HG03025 (cell line): ENCODE data around the gene ZNF581.

ENCODE experiments used
- ATAC-seq: cut with Tn5 transposase; IDR thresholded peaks from one replicate; pipeline ENCODE4 v1.9.1; 2021; ENCODE audit warnings: mild to moderate bottlenecking, moderate library complexity; ENCODE audit not compliant: unreplicated experiment, low FRiP score

ZNF581 gene

DNA sequence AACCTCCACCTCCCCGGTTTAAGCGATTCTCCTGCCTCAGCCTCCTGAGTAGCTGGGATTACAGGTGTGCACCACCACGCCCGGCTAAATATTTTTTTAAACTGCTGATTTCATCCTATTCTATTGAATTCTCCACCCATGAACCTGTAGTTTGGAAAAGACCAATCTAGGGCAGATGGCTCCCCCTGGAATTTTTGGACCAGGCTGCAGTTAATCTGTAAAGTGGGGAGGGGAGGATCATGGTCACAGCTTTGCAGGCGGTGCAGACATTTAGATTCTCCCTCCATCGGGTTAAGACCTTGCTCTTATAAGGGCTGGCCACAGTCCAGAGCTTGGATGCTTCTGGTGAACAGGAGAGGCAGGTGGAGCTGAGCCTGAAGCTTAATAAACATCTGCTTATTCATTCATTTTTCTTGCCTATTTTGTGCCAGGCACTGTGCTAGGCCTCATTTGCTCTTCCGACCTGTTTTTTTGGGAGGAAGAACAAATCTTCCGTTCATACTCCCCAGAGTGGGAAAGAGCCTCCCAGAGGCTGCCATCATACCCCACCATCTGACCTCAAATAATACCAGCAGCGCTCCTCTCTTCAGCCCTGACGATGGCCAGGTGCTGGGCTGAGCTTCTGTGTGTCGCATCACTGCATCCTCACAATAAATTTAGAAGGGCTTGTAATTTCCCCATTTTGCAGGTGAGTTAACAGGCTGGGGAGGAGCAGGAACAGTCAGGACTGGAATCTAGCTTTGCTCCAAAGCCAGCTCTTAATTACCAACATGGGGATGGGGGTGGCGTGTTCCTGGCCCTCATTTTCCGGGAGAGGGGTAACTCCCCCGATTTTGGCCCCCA is 3.7 kb downstream of the ZNF581 start:
- no peak for ATAC-seq

DNA sequence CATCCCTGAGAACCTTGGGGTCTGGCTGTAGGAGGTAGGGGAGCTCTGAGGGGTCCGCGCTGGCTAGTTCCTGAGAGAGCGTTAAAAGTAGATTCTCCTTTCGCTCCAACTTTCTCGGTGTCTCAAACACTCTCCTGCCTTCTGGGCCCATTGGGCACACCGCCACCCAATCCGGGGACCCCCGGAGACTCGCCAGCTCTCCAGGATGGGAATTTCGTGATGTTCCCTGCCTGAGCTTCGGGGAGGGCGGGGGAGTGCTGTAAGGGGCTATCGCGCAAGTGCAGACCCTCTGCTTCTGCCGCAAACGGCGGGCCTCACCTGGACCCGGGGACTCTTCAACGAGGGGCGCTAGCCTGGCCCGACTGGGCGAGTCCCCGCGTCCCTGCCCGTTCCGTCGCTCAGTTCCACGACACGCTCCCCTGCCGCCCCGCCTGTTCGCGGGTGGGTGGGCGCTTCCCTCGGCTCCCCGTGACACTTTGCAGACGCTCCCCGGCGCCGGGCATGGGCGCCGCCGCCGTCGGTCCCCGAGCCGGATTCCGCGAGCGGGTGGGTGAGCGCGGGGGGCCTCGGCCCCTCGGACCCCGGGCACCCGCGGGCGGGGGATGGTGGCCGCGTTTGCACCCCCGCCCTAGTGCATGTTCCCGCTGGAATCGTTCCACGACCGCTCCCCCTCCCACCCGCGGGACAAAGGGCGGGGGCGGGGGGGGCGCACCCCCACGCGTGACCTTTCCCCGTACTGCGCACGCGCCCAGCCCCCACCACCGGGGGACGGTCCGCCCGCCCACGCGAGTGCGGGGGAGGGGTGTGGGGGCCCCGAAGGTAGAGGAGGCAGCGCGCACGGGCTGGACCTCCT is 4.5 kb downstream of the ZNF581 start, which contains the start of gene CCDC106:
Gene CCDC106, plus strand, starts transcription at position 481 of the 853 bp plus-strand sequence. CDS start 835 bp downstream, outside the sequence.
- no peak for ATAC-seq

DNA sequence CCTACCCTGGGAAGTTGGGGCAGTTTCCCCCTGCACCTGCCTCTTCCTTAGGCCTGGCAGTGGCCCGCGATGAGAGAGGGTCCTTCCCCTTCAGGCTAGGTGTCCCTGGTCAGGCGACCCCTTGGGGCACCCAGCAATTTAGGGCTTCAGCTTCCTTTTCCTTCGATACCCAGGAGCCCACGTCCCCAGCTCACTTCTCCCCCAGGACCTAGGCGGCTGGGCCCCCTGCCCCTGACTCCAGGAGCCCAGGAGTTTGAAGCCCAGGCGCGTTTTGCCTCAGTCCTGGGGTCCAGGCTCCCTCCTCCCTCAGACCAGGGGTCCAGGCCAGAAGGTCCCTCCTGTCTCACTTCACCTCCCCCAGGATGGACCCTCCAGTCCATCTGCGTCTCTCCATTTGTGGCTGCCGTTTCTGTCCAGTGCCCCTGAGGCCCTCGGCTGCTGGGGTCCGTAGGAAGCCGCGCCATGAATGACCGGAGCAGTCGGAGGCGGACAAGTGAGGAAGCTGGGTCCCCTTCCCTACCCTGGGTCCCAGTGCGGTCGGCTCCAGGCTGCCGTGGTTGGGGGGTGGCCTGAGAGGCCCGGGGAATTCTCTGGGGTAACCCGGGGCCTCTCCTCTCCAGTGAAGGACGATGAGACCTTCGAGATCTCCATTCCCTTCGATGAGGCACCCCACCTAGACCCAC is 5.3 kb downstream of the ZNF581 start:
- no peak for ATAC-seq

DNA sequence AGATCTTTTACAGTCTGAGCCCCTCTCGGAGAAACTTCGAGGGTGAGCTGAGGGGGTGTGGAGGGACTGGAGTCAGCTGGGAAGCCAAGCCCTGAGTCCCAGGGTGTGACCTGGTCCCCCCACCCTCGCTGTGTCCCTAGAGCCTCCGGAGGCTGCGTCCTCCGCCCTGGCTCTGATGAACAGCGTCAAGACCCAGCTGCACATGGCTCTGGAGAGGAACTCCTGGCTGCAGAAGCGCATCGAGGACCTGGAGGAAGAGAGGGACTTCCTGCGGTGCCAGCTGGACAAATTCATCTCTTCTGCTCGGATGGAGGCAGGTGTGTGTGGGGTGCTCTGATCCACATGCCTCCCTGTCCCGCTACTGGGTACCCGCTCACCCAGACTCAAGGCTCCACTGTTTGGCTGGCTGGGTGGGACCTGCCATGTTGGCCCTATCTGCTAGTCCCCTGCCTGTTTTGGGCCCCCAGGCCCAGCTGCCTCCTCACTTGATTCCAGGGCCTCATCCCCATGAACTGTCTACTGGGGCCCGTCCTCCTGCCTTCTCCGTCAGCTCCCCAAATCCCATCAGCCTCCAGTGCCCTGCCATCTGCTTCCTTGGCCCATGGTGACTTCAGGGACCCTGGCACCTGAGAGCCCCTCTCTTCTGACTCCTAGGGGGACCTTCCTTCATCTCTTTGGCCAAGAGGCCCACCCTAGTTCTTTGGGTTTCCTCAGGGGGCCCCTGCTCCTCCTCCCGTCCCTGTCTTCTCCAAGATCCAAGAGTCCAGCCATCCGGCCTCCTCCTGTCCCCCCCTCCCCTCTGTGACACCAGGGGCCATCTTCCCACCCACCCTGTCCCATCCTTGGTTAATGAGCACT is 6.0 kb downstream of the ZNF581 start:
- ATAC-seq: no peak

DNA sequence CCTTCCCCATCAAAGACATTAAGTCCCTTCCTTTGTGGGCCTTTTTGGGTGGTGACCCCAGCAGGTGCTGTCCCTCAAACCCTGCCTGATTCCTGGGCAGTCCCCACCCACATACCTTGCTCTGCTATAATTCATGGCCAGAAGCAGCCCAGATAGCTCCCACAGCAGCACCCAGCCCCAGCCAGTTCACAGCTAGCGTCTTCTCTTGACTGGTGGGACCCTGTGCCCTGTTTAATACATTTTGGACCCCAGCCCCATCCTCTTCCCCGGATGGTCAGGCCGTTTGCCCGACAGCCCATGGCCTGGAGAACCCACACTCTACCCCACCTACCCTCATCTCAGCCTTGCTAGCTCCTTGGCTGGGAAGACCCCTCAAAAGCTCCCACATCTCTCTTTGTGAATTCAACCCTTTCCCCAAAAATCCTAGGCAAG is 6.7 kb downstream of the ZNF581 start:
- ATAC-seq: no peak

DNA sequence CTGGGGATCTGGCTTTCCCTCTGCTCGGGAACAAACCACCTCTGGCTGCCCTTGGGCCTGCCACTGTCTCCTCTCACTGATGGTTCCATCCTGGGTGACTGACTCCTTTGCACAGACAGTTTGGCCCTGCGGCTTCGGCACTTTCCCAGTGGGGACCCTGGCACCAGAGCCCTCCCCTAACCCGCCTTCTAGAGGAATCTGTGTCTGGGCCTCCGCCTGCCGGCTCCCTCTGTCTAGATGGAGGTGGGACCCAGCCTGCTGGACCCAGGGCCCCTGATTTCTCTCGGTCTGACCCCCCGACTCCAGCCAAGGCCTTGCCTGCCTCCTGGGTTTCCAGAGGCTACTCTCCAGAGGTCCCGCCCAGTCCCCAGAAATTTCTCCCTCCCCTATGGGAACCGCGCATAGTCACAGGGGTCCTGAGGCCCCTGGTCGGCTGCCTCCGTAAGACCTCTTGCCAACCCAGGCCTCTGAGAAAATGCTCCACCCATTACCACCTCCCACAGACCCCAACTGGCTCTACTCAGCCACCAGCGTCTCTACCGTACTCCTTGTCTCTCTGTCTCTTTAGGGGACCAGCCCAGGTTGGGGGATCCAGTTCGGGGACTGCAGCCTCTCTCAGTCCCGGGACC is 7.3 kb downstream of the ZNF581 start:
- no peak for ATAC-seq

DNA sequence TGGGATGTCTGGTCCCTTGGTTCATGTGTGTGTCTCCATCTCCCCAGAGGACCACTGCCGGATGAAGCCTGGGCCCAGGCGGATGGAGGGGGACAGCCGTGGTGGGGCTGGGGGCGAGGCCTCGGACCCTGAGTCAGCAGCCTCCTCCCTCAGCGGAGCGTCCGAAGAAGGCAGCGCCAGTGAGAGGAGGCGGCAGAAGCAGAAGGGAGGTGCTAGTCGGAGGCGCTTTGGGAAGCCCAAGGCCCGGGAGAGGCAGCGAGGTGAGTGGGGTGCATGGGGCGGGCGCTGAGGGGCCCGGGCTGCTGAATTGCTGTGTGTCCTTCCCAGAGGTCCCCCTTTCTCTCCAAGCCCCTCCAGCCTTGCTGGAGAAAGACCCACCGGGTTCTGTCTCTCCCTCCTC is 7.8 kb downstream of the ZNF581 start:
- no peak for ATAC-seq

DNA sequence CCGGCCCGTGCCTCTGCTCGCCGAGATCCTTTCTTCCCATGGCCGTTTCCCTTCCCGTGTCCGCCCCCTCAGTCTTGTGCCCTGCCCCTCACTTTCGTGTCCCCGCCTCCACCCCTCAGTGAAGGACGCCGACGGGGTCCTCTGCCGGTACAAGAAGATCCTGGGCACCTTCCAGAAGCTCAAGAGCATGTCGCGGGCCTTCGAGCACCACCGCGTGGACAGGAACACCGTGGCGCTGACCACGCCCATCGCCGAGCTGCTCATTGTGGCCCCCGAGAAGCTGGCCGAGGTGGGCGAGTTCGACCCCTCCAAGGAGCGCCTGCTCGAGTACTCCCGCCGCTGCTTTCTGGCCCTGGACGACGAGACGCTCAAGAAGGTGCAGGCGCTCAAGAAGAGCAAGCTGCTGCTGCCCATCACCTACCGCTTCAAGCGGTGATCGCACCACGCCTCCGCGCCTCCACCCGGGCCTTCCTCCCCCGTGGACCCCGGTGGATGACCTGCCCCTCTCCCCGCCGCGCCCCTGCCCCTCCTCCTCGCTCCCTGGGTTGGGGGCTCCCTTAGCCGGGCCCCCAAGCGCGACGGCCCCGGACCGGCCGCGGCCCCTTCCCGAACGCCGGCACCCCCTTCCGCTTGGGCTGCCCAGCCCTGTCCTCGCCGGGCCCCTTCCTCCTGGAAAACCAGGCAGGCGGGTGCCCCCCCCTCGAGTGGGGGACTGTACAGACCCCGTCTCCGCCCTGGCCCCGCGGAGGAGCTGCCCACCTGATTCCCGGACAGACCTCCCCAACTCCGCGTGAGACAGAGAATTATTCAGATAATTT is 9.1 kb downstream of the ZNF581 start:
- no peak for ATAC-seq

DNA sequence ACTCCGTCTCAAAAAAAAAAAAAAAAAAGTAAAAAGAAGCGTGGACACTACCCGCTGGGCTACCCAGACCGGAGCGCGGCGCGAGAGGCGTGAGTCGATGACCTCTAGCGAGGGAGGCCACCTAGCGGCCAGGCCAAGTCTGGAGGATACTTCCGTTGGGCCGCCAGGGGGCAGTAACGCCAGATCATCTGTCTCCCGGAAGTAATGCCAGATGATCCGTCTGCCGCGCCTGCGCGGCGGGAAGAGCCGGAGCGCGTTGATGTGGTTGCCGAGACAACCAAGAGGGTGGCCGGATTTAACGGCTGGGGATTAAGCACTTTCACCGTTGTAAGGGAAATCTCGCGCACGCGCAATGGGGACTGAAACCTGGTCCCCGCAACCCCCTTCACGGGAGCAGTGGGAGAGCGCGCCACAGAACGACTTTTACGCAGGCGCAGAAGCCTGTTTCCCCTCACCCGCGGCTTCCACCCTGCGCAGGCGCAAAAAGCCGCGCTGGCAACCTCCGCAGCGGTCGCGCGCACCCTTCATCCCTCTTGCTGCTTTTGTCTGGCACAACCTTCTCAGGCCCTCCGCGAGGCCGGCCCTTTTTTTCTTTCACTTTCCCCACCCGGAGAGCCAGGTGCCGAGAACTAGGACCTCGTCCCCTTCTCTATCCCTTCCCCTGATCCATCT is 10.3 kb downstream of the ZNF581 start:
- ATAC-seq: peak; percentile 38

DNA sequence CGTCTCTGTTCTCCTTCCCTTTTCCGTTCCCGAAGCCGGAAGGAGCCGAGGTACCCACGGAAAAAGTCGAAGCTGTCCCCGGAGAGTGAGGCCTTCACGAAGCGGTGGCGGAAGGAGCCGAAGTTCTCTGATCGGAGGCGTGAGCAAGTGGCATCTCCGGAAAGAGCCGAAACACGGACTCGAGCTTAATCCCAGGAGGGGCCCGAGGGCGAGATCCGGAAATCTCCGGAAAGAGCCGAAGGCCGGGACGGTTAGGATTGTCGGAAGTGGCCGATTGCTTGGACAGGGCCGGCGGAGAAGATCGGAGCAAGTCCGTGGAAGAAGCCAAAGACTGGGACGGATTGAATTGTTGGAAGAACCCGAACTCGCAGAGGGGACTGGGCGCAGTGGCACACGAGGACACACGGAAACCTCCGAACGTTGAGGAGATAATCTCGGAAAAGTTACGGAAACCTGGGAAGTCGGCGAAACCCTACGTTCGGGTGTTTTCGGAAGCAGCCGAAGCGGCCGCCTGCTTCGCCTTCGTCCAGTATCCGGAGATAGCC is 10.9 kb downstream of the ZNF581 start:
- peak; percentile 52 for ATAC-seq

DNA sequence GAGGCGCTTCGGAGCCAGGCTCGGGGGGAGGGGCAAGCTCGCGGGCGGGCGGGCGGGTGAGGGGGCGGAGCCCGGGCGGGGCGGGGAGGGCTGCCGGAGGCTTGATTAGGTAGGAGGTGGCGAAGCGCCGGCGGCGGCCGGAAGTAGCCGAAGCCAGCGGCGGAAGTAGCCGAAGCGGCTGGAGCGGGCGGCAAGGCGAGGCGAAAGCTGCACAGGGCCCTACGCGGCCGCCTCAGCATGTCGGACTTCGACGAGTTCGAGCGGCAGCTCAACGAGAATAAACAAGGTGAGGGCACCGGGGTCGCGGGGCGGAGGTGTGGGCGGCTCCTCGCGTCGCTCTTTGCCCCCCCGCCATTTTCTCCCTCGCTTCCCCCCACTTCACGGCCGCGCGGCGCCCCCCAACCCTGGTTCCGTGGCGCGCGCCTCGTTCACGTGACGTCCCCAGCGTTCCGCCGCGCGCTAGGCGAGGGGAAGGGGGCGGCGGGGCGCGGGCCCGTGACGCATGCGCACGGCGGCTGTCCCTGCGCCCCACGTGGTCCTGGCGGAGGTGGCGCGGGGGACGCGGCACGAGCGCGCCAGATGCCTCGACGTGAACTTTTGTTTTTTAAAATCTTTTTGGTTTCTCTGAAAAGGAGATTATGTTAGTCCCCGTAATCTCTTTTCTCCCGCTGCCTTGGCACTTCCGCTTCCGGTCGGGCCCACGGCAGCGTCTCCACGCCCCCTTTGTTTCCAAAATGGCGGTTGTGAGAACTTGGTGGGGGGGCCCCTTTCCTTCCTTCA is 11.6 kb downstream of the ZNF581 start, which contains the start of gene U2AF2:
Gene U2AF2, plus strand, starts transcription at position 168 of the 780 bp plus-strand sequence. Its CDS starts 70 bp downstream, at position 238.
- ATAC-seq: peak; percentile 30

DNA sequence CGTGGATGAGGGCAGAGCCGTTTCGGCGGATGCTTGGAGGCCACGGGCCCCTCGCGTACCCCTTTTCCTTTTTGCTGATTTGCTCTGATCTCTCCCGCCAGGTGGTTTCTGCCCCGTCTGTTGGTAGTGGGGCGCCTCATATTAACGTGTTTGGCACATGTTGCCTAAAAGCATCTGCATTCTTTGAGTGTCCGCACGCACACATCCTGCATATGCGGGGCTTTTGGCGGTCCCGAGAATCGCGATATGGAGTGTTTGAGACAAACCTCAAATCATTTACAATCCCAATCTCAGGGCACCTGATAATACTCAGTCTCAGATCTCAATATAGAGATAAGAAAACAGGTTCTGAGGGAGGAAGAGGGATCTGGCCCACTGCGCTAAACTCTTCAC is 12.2 kb downstream of the ZNF581 start:
- no peak for ATAC-seq

DNA sequence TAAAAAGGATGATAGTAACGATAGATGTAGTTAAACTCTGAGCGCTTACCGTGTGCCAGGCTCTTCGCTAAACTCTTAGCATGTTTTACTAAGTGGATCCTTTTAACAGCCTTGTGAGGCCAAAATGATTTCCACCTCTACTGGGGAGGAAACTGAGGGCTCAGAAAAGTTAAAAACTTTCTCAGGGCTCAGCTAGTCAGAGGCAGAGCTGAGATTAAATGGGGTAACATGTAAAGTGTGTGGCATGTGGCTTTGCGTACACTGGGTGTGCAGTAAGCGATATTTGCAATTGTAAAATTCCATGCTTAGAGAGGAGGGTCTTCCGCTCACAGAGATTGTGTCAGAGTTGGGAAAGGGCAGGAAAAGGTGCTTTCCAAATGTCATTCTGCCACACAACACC is 13.1 kb downstream of the ZNF581 start:
- no peak for ATAC-seq

DNA sequence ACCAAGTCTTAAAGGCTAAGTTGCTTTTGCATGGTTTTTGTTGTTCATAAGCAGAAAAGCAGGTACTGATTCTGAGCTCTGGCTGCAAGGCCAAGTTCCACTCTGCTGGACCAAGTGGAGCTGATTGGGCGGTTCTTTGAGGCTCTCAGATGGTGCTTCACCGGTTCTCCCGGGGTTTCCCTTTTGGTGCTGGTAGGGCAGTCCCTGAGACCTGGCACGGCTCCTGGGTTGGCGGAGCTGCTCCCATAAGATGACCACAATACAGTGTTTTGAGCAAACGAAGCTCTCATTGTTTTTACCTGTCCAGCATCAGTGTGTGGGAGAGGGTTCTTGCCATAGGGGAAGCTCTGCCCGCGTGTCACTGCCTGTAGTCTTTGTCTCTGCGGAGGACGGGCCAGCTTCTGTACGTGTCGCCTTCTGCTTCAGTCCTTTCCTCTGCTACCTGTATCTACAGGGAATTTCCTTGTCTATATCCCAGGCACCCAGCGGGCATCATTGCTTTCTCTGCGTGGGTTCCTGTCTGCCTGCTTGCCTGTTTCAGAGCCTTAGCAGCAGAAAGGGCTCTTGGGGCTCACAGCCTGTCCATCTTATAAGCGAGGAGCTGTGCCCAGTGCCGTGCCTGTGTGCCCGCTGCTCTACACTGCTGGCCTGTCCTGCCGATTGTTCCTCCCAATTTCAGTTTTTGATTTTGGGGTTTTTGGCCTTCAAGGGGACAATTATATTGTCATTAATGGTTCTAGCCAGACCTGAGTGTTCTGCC is 13.7 kb downstream of the ZNF581 start:
- ATAC-seq: no peak

DNA sequence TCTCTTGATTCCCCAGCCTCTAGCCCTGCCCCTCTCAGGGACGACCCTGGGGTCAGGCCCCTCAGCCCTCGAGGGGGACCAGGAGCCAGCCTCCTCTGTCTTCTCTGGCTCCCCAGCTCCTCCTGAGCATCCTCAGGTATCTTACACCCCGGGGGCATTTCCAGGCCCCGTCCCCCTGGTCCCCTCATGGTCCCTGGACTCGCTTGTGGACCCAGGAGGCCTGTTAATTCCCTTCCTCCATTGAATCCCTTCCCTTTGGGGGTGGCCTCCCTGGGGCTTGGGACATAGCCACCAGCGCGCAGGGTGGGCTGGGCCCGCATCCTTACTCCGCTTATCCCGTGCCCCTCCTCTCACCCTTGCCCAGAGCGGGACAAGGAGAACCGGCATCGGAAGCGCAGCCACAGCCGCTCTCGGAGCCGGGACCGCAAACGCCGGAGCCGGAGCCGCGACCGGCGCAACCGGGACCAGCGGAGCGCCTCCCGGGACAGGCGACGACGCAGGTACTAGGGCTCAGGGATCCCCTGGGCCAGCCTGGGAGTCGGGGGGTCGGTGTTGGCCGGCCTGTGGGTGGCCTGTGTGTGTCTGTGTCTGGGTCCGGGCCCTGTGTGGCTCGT is 15.5 kb downstream of the ZNF581 start:
- ATAC-seq: no peak

DNA sequence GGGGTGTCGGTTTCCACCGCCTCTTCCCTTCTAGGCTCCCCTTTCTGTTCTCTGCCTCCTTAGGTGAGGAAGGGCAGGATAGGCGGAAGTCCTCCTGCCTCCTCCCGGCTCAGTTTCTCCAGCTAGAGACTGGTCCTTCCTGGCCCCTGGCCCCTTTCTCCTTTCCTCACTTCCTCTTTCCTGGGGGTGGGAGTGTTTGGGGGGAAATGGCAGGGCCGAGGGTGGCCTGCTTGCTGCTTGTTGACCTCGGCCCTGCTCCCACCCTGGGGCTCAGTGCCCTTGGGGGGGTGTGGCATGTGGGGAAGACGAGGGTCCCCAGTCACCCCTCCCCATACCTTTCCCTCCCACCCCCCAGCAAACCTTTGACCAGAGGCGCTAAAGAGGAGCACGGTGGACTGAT is 16.4 kb downstream of the ZNF581 start:
- ATAC-seq: no peak
